Fibroblast of pulmonary artery (primary cell): ENCODE measurements around the gene GARS1.

Source experiments
- DNase-seq: peaks from one replicate; pipeline ENCODE4 v3.0.0-alpha.2; 2010; ENCODE audit warnings: low read depth
- H3K4me3 ChIP-seq: replicated peaks from 2 replicates; pipeline ENCODE4 v1.5.1; 2011; ENCODE audit warnings: low read depth, mild to moderate bottlenecking, control low read depth, low read length, moderate library complexity
- CTCF ChIP-seq: IDR thresholded peaks from 2 replicates; pipeline ENCODE4 v1.5.1; 2011; ENCODE audit warnings: mild to moderate bottlenecking, control low read depth, low read length, inconsistent platforms; ENCODE audit errors: missing control alignments

The GARS1 gene

DNA sequence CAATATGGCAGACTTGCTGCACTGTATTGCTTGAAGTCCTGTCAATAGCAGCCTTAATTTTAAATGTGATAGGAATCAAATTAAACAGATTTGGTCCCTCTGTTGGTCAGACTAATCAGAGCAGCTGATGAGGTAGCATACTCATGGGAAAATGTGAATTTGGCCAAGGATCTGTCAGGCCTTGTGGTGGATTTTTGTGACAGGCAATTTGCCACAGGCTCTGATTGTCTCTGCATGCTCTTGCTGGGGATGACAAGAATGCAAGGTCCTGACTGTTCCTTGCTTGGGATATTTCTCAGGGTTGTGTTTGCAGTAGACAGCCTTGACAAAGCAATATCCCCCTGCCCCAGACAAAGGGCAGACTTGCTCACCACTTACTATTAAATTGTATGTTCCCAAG lies 41.5 kb upstream of the GARS1 start:
- DNase-seq = no peak
- no peak for TF ChIP-seq CTCF
- H3K4me3 ChIP-seq = no peak overlapping the region

DNA sequence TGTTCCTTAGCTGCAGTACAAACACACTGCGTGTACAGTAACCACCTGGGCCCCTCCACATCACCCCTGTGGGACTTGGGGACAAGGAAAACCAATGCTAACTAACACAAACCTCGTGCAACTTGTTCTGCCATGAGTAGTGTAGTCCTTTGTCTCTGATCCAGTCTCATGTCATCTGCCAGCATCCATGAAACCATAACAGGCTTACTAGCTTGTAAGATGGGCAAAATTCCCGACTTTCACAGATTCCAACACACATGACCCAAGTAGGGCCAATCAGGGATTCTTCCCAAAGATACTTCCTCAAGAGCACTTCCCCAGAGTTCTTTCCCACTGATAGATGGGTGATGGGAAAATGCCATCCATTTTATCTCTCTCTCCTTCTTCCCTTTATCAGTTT lies 41.1 kb upstream of the GARS1 start:
- TF ChIP-seq CTCF = no peak
- no peak for DNase-seq
- no peak overlapping the region for H3K4me3 ChIP-seq

GRCh38 chr7:30555525-30555924 lies 39.2 kb upstream of the GARS1 start:
- no peak for DNase-seq
- TF ChIP-seq CTCF = no peak
- no peak overlapping the region for H3K4me3 ChIP-seq

DNA sequence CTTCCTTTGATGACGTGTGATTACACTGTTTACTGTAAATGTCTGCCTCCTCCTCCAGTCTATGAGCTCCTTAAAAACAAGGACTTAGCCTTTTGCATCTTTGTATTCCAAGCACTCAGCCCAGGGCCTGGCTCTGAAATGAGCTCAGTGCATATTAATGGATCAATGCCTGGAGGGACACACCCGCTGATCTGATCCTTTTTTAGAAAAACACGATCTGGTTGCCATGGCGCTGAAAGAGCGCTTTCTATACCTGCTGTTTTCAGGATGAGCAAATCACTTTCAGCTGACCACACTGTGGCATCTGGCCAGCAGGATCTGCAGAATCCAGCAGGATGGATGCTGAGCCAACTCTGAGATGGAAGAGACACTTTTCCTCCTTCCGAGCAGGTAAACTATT lies 37.8 kb upstream of the GARS1 start:
- no peak for DNase-seq
- H3K4me3 ChIP-seq = no peak overlapping the region
- TF ChIP-seq CTCF = no peak

DNA sequence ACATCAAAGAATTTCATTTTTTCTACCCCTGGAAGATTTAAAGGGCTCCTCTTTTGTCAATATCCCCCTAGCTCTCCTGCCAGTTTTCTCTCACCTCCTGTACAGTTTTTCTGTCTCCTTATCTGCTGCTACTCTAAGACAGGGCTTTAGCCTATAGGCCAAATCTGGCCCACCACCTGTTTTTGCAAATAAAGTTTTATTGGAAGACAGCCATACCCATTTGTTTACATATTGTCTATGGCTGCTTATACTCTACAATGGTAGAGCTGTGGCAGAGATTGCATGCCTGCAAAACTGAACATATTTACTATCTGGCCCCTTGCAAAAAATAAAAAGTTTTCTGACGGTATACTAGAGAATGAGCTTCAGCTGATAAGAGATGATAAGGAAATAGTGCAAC lies 37.4 kb upstream of the GARS1 start:
- no peak for DNase-seq
- no peak for TF ChIP-seq CTCF
- H3K4me3 ChIP-seq = no peak overlapping the region

DNA sequence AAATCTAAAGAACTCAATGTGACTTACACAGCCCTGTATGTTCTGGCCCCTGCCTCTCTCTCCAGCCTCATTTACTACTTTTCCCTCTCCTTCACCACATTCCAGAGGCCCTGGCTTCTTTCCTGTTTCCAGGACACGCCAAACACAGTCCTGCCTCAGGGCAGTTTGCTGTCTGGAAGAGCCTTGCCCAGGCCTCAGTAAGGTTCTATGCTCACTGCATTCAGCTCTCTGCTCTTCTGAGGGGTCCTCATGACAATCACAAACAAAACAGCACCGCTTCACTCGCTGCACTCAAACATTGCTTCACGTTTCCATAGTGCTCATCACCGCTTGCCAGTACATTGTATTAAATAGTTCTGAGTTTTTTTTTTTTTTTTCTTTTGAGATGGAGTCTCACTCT lies 35.1 kb upstream of the GARS1 start:
- DNase-seq = peak; percentile 22
- TF ChIP-seq CTCF = no peak
- H3K4me3 ChIP-seq = no peak overlapping the region

- no peak for TF ChIP-seq CTCF
Observed at GRCh38 chr7:30561389-30561788, 33.3 kb upstream of the GARS1 start.

More at GRCh38 chr7:30561389-30561788, 33.3 kb upstream of the GARS1 start:
- no peak overlapping the region for H3K4me3 ChIP-seq
- no peak for DNase-seq
